Measurements from ENCODE around the gene MEIS2.

Gene MEIS2

DNA sequence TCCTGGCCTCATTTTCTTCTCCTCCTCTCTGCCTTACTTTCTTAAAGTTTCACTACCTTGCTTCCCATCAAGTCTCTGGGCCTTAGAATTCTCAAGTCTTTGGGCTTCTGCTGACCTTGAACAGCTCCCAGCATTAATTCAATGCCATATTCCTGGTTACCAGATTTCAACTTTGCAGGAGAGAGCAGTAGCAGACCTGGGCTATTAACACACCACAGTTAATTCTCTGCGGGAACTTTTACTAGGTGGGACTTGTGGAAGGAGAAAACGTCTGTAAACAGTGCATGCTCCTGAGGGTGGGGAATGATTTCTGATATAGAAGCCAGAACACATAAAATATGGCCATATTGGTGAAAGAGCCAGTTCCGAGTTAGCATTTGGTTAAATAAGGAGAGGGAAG lies 214.6 kb downstream of the MEIS2 start:
- DNase-seq (ENCODE audit: low read depth in 1 of 2, low spot score in 1 of 2): no peak
- TF ChIP-seq SPI1 (IDR thresholded peaks at IDR 0.05; ENCODE audit: borderline replicate concordance, low read depth) (no peak), GABPA (IDR thresholded peaks at IDR 0.05; ENCODE audit: low read depth) (no peak), POLR2AphosphoS5 (IDR thresholded peaks at IDR 0.05; ENCODE audit: low read depth) (no peak), REST (IDR thresholded peaks at IDR 0.05; ENCODE audit: insufficient replicate concordance, low read depth) (no peak)
- TF ChIP-seq, protein P1, sequence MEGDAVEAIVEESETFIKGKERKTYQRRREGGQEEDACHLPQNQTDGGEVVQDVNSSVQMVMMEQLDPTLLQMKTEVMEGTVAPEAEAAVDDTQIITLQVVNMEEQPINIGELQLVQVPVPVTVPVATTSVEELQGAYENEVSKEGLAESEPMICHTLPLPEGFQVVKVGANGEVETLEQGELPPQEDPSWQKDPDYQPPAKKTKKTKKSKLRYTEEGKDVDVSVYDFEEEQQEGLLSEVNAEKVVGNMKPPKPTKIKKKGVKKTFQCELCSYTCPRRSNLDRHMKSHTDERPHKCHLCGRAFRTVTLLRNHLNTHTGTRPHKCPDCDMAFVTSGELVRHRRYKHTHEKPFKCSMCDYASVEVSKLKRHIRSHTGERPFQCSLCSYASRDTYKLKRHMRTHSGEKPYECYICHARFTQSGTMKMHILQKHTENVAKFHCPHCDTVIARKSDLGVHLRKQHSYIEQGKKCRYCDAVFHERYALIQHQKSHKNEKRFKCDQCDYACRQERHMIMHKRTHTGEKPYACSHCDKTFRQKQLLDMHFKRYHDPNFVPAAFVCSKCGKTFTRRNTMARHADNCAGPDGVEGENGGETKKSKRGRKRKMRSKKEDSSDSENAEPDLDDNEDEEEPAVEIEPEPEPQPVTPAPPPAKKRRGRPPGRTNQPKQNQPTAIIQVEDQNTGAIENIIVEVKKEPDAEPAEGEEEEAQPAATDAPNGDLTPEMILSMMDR (IDR thresholded peaks at IDR 0.05; ENCODE audit: insufficient read depth, low read length): no peak
- peaks cover 65% of the 10 kb centered on the region for H3K27me3 ChIP-seq (ENCODE audit: insufficient read depth, poor library complexity, severe bottlenecking)
- H3K4me3 ChIP-seq (replicated peaks; ENCODE audit: insufficient read depth, low read length): no peak overlapping the region
- no peak overlapping the region for H3K27ac ChIP-seq (replicated peaks)

DNA sequence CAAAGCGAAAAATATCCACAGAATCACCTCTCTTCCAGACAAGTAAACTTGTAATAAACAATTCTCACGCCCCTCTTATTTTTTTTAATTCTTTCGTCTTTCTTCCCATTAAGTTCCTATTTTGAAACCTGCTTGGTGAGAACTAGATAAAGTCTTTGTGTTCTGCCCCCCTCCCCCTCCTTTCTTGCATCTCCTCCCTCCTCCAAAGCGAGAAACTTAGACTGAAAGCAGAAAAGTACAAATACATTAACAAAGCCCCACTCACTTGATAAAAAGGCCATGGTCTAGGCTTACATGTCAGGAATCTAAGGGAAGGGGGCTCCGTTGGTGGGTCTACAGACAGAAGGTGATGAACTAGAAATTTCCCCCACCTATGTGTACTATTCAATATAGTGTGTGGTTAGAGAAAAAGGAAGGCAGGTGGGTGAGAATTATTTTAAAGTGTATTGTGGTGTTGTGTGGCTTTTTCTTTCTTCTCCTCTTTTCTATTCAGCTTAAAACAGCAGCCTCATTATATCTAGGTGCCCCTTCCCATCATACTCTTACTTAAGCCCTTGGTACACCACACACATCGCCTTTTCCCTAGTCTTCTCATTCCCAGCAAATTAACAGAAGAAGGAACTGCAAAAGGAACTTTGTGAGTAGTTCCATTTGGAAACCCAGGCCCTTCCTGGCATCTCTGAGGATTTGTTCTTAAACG lies 215.3 kb downstream of the MEIS2 start:
- Histone ChIP-seq H3K4me3 (replicated peaks; ENCODE audit: insufficient read depth, low read length) (no peak overlapping the region), H3K27me3 (ENCODE audit: insufficient read depth, poor library complexity, severe bottlenecking) (peaks cover 71% of the 10 kb centered on the region), H3K27ac (replicated peaks) (no peak overlapping the region)
- DNase-seq (ENCODE audit: low read depth in 1 of 2, low spot score in 1 of 2): no peak
- no peak for TF ChIP-seq GABPA (IDR thresholded peaks at IDR 0.05; ENCODE audit: low read depth)
- TF ChIP-seq, protein P1 (IDR thresholded peaks at IDR 0.05; ENCODE audit: insufficient read depth, low read length): no peak
- no peak for TF ChIP-seq REST (IDR thresholded peaks at IDR 0.05; ENCODE audit: insufficient replicate concordance, low read depth)
- TF ChIP-seq POLR2AphosphoS5 (IDR thresholded peaks at IDR 0.05; ENCODE audit: low read depth): no peak
- TF ChIP-seq SPI1 (IDR thresholded peaks at IDR 0.05; ENCODE audit: borderline replicate concordance, low read depth): no peak

- H3K27me3 ChIP-seq (ENCODE audit: insufficient read depth, poor library complexity, severe bottlenecking): peaks cover 77% of the 10 kb centered on the region
- H3K4me3 ChIP-seq (replicated peaks; ENCODE audit: insufficient read depth, low read length): no peak overlapping the region
- TF ChIP-seq, protein P1 (IDR thresholded peaks at IDR 0.05; ENCODE audit: insufficient read depth, low read length): no peak
- no peak for TF ChIP-seq SPI1 (IDR thresholded peaks at IDR 0.05; ENCODE audit: borderline replicate concordance, low read depth)
- no peak for TF ChIP-seq REST (IDR thresholded peaks at IDR 0.05; ENCODE audit: insufficient replicate concordance, low read depth)
- no peak for TF ChIP-seq GABPA (IDR thresholded peaks at IDR 0.05; ENCODE audit: low read depth)
- TF ChIP-seq POLR2AphosphoS5 (IDR thresholded peaks at IDR 0.05; ENCODE audit: low read depth): no peak
- DNase-seq (ENCODE audit: low read depth in 1 of 2, low spot score in 1 of 2): no peak
- no peak overlapping the region for H3K27ac ChIP-seq (replicated peaks)
These were observed 215.9 kb downstream of the MEIS2 start for GRCh38 chr15:36884518-36884875.
